Fibroblast of mammary gland (primary cell): ENCODE results near the gene RAF1.

Experiments used
- DNase-seq: peaks from one replicate; pipeline ENCODE4 v3.0.0-alpha.2; 2010; ENCODE audit warnings: low read depth
- H3K4me3 ChIP-seq: 2 replicates; pipeline ENCODE4 v1.5.1; 2011; ENCODE audit warnings: low read depth, mild to moderate bottlenecking, low read length, moderate library complexity; ENCODE audit not compliant: control insufficient read depth
- TF ChIP-seq, protein P1 (sequence below): conservative IDR thresholded peaks from 2 replicates; pipeline ENCODE4 v1.5.1; 2011; ENCODE audit warnings: low read depth, low read length, inconsistent platforms; ENCODE audit not compliant: control insufficient read depth, insufficient read depth

The RAF1 gene

DNA sequence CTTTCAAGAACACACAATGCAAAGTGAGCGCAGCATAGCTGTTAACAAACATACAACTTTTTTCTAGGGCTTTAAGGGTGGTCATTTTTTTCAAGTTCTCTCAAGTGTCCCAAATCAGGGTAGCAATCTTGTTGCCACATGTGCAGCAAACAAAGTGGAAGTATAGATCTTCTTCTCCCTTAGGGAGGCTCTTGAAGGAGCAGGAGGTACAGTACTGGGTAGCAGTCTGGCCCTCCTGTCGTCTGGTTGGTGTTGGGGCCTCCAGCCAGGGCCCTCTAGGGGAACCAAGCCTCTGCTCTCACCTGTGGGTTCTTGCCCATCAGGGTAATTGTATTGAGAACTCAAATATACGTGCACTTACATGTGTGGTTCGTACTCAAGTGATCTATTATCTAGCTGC, 81.2 kb downstream of the RAF1 start:
- DNase-seq, result no peak
- TF ChIP-seq, protein P1, sequence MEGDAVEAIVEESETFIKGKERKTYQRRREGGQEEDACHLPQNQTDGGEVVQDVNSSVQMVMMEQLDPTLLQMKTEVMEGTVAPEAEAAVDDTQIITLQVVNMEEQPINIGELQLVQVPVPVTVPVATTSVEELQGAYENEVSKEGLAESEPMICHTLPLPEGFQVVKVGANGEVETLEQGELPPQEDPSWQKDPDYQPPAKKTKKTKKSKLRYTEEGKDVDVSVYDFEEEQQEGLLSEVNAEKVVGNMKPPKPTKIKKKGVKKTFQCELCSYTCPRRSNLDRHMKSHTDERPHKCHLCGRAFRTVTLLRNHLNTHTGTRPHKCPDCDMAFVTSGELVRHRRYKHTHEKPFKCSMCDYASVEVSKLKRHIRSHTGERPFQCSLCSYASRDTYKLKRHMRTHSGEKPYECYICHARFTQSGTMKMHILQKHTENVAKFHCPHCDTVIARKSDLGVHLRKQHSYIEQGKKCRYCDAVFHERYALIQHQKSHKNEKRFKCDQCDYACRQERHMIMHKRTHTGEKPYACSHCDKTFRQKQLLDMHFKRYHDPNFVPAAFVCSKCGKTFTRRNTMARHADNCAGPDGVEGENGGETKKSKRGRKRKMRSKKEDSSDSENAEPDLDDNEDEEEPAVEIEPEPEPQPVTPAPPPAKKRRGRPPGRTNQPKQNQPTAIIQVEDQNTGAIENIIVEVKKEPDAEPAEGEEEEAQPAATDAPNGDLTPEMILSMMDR, result no peak
- no peak overlapping the region for H3K4me3 ChIP-seq

DNA sequence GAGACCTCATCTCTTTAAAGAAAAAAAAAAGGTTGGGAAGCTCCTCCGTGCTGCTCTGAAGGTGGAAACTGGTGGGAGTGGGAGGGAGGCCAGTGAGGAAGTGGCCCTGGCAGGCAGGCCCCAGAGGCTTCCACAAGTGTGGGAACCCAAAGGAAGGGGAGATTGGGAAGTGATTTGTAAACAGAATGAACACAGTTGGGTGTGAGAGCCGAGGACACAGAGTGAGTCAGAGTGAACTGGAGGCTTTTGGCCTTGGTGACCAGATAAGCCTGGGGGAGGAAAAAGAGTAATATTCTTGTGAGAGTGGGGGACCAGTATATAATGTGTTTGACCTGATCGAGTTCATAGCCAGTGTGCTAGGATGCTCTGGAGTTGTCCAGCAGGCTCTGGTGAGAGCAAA, 84.0 kb downstream of the RAF1 start:
- TF ChIP-seq, protein P1, result no peak
- peak; percentile 64 for DNase-seq
- no peak overlapping the region for H3K4me3 ChIP-seq

DNA sequence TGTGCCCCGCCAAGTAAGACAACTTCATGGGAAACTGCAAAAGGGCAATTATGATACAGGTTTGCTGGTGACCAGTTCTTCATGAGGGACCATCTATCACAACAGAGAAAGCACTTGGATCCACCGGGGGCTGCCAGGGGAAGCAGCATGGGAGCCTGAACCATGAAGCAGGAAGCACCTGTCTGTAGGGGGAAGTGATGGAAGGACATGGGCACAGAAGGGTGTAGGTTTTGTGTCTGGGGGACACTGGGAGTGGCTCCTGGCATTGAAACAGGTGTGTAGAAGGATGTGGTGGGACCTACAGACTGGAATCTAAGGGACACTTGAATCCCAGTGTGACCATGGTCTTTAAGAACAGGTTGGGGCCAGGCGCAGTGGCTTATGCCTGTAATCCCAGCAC, 84.5 kb downstream of the RAF1 start:
- DNase-seq, result no peak
- H3K4me3 ChIP-seq, result no peak overlapping the region
- TF ChIP-seq, protein P1, result no peak

DNA sequence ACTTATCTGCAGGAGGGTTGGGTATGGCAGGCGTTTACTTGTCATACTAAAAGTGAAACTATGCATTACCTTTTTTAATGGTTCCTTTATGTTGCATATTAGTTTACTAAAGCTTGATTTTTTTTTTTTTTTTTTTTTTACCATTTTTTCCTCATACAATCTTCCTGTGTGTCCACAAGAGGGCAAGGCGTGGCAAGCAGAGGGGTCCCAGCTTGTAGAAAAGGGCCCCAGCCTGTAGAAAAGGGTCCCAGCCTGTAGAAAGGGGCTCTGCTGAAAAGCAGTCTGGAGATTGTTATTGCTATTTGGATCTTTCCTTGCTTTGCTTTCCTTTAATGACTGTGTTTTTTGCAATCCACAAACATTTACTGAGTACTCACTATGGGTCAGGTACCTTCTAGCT, 85.2 kb downstream of the RAF1 start:
- H3K4me3 ChIP-seq, result no peak overlapping the region
- TF ChIP-seq, protein P1, result peak; percentile 30
- no peak for DNase-seq

DNA sequence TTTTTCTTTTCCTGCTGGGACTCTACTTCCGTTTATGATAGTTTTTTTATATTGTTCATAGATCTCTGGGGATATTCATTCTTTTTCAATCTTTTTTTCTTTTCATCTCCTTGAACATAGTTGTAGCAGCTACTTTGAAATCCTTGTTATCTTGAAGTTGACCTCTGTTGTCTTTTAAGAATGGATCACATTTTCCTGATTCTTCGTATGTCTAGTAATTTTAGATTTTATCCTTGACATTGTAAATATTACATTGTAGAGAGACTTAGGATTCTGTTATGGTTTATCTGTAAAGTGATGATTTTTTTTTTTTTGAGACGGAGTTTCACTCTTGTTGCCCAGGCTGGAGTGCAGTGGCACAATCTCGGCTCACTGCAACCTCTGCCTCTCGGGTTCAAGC, 86.5 kb downstream of the RAF1 start:
- TF ChIP-seq, protein P1, result no peak
- no peak for DNase-seq
- H3K4me3 ChIP-seq, result no peak overlapping the region

DNA sequence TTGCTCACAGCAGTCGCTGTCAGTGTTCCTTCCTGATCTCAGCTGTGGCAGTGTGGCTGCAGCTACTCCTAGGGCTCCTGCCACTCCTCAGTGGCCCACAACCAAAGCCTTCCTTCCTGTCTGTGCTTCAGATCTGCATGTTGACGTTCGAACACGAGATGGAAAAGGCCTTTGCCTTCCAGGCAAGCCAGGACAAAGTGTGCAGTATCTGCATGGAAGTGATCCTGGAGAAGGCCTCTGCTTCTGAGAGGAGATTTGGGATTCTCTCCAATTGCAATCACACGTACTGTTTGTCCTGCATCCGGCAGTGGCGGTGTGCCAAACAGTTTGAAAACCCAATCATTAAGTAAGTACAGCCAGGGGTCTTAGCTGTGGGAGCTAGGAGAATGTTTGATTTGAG, 89.3 kb downstream of the RAF1 start:
- TF ChIP-seq, protein P1, result no peak
- DNase-seq, result no peak
- no peak overlapping the region for H3K4me3 ChIP-seq

DNA sequence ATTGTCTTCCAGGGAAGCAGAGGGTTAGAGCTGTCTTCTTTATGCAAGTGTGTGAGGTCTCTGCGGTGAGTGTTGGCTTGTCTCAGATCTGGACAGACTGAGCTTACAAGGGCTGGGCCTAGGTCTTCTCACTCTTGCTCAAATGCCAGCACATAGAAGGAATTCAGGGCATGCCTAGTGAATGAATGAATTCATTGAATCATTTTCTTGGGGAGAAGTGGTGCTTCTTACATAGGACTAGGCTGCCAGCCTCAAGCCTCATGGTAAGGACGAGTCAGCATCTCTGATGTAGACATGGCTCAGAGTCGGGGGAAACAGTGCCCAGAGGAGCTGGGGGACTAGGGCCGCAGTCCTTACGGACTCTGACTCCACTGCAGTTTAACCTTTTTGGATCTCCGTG, 89.8 kb downstream of the RAF1 start:
- no peak overlapping the region for H3K4me3 ChIP-seq
- DNase-seq, result peak; percentile 31
- TF ChIP-seq, protein P1, result no peak
